ENCODE data around the gene PLXNB3. TPM values are rescaled to one million over a fixed set of nuclear protein-coding genes. Genes with fewer than 3 reads are reported as not detected.
"Not testable (repeated sequence)": the region's sequence is repeated elsewhere in the genome, so short reads cannot be mapped to it uniquely, and the experiment has no call there.

PLXNB3 gene
- total RNA-seq, 3 donors from 2014 or later, result 12.3 to 17.9 (median 13.4) TPM

- Histone ChIP-seq H3K4me3 (peak overlapping the region in 2 of 3 donors; percentile 23 to 37), H3K27me3 (peaks cover 0 to 8% of the 10 kb centered on the region in 2 donors), H3K9me3 (no peaks in the 10 kb centered on the region), H3K27ac (peak overlapping the region in 1 of 2 donors; percentile 58), H3K4me1 (no peaks in the 10 kb centered on the region), H3K36me3 (no peaks in the 10 kb centered on the region)
- TF ChIP-seq CTCF (IDR thresholded peaks at IDR 0.05), result no peak
- no peak for TF ChIP-seq POLR2A (IDR thresholded peaks at IDR 0.05)
- TF ChIP-seq POLR2AphosphoS5 (IDR thresholded peaks at IDR 0.05), result no peak
- intact Hi-C loops (cut with DNase I; ENCODE audit: low total_unique reads), result no loop called here
- no peak for DNase-seq (ENCODE audit: low spot score in 2 of 2)
These were observed 19.6 kb upstream of the PLXNB3 start for GRCh38 chrX:153744210-153745066.

GRCh38 chrX:153745067-153745433 is 19.0 kb upstream of the PLXNB3 start:
- H3K4me3 ChIP-seq; H3K27ac ChIP-seq; H3K36me3 ChIP-seq; intact Hi-C loops (cut with DNase I; ENCODE audit: low total_unique reads); H3K9me3 ChIP-seq; DNase-seq (ENCODE audit: low spot score in 2 of 2); H3K27me3 ChIP-seq; H3K4me1 ChIP-seq: not testable (repeated sequence)

GRCh38 chrX:153746359-153746758 is 17.7 kb upstream of the PLXNB3 start:
- no peak for DNase-seq (ENCODE audit: low spot score in 2 of 2)
- no peak overlapping the region for H3K4me3 ChIP-seq
- peaks cover 0 to 13% of the 10 kb centered on the region in 2 donors for H3K27me3 ChIP-seq
- no peaks in the 10 kb centered on the region for H3K36me3 ChIP-seq
- no peak overlapping the region for H3K27ac ChIP-seq
- H3K9me3 ChIP-seq, result no peaks in the 10 kb centered on the region
- intact Hi-C loops (cut with DNase I; ENCODE audit: low total_unique reads), result no loop called here
- no peak for TF ChIP-seq POLR2A (IDR thresholded peaks at IDR 0.05)
- no peak for TF ChIP-seq CTCF (IDR thresholded peaks at IDR 0.05)
- no peak for TF ChIP-seq POLR2AphosphoS5 (IDR thresholded peaks at IDR 0.05)
- no peaks in the 10 kb centered on the region for H3K4me1 ChIP-seq

GRCh38 chrX:153746991-153747390 is 17.1 kb upstream of the PLXNB3 start:
- H3K4me3 ChIP-seq; H3K27ac ChIP-seq; intact Hi-C loops (cut with DNase I; ENCODE audit: low total_unique reads); H3K4me1 ChIP-seq; H3K9me3 ChIP-seq; DNase-seq (ENCODE audit: low spot score in 2 of 2); H3K36me3 ChIP-seq: not testable (repeated sequence)
- H3K27me3 ChIP-seq, result peaks cover 0 to 19% of the 10 kb centered on the region in 2 donors

- H3K4me3 ChIP-seq; intact Hi-C loops (cut with DNase I; ENCODE audit: low total_unique reads); H3K4me1 ChIP-seq; H3K27ac ChIP-seq; DNase-seq (ENCODE audit: low spot score in 2 of 2); H3K9me3 ChIP-seq; H3K36me3 ChIP-seq: not testable (repeated sequence)
- peaks cover 0 to 15% of the 10 kb centered on the region in 2 donors for H3K27me3 ChIP-seq
These were observed 15.0 kb upstream of the PLXNB3 start for GRCh38 chrX:153749017-153749416.

- H3K36me3 ChIP-seq, result no peaks in the 10 kb centered on the region
- H3K4me3 ChIP-seq, result no peak overlapping the region
- peaks cover 0 to 11% of the 10 kb centered on the region in 2 donors for H3K27me3 ChIP-seq
- H3K9me3 ChIP-seq, result no peaks in the 10 kb centered on the region
- DNase-seq (ENCODE audit: low spot score in 2 of 2), result no peak
- H3K4me1 ChIP-seq, result no peaks in the 10 kb centered on the region
- H3K27ac ChIP-seq, result no peak overlapping the region
- TF ChIP-seq POLR2AphosphoS5 (IDR thresholded peaks at IDR 0.05), result no peak
- no peak for TF ChIP-seq CTCF (IDR thresholded peaks at IDR 0.05)
- no peak for TF ChIP-seq POLR2A (IDR thresholded peaks at IDR 0.05)
- intact Hi-C loops (cut with DNase I; ENCODE audit: low total_unique reads), result no loop called here
These were observed 13.8 kb upstream of the PLXNB3 start for GRCh38 chrX:153750127-153750774.
